DOHH2 (cell line): ENCODE data around the gene DBN1.
"Not testable (repeated sequence)": the region's sequence is repeated elsewhere in the genome, so short reads cannot be mapped to it uniquely, and the experiment has no call there.

Experiments
- H3F3A ChIP-seq: fragments of 200-600 bp; sonication (generic), shearing (Covaris generic); 2 replicates; pipeline ENCODE4 v1.6.0; 2016; ENCODE audit warnings: antibody characterized with exemption, mild to moderate bottlenecking; ENCODE audit not compliant: control insufficient read depth, insufficient read depth
- H3K27ac ChIP-seq: fragments of 200-600 bp; sonication (generic); 2 replicates; pipeline ENCODE4 v1.5.1; 2014; ENCODE audit warnings: low read depth, mild to moderate bottlenecking, low read length, moderate library complexity
- H3K27me3 ChIP-seq: fragments of 200-600 bp; sonication (generic); 2 replicates; pipeline ENCODE4 v1.6.1; 2014; ENCODE audit warnings: mild to moderate bottlenecking, low read length, mixed read lengths; ENCODE audit not compliant: control insufficient read depth
- H3K36me3 ChIP-seq: fragments of 200-600 bp; sonication (generic); 2 replicates; pipeline ENCODE4 v1.6.1; 2014; ENCODE audit warnings: mild to moderate bottlenecking, low read length, moderate library complexity, mixed read lengths; ENCODE audit not compliant: control insufficient read depth
- H3K4me1 ChIP-seq: fragments of 200-600 bp; sonication (generic); 2 replicates; pipeline ENCODE4 v1.6.1; 2014; ENCODE audit warnings: mild to moderate bottlenecking, low read length, mixed read lengths; ENCODE audit not compliant: control insufficient read depth
- H3K4me2 ChIP-seq: fragments of 200-600 bp; sonication (generic); 2 replicates; pipeline ENCODE4 v1.6.0; 2014; ENCODE audit warnings: mild to moderate bottlenecking, low read length, moderate library complexity
- H3K4me3 ChIP-seq: fragments of 200-600 bp; sonication (generic); 2 replicates; pipeline ENCODE4 v1.5.1; 2014; ENCODE audit warnings: mild to moderate bottlenecking, low read length, mixed read lengths
- H3K79me2 ChIP-seq: fragments of 200-600 bp; sonication (generic); 2 replicates; pipeline ENCODE4 v1.6.1; 2014; ENCODE audit warnings: mild to moderate bottlenecking, low read length, mixed read lengths; ENCODE audit not compliant: control insufficient read depth
- H3K9me2 ChIP-seq: fragments of 200-600 bp; sonication (generic); replicated peaks from 2 replicates; pipeline ENCODE4 v1.6.1; 2014; ENCODE audit warnings: mild to moderate bottlenecking, low read length, mixed read lengths; ENCODE audit not compliant: control insufficient read depth
- H3K9me3 ChIP-seq: fragments of 200-600 bp; sonication (generic); 2 replicates; pipeline ENCODE4 v1.6.1; 2014; ENCODE audit warnings: antibody characterized with exemption, low read length, mixed read lengths; ENCODE audit not compliant: control insufficient read depth, insufficient read depth
- H4K20me1 ChIP-seq: fragments of 200-600 bp; sonication (generic); 2 replicates; pipeline ENCODE4 v1.6.0; 2014; ENCODE audit warnings: low read depth, mild to moderate bottlenecking, antibody characterized with exemption, low read length, moderate library complexity; ENCODE audit not compliant: control insufficient read depth, insufficient read depth
- CTCF ChIP-seq: fragments of 200-600 bp; sonication (generic); IDR thresholded peaks from one replicate; pipeline ENCODE4 v1.5.1; 2014; ENCODE audit warnings: antibody characterized with exemption, mild to moderate bottlenecking, low read depth, low read length; ENCODE audit not compliant: poor library complexity, severe bottlenecking
- EZH2phosphoT487 ChIP-seq: fragments of 200-600 bp; sonication (generic); IDR thresholded peaks from 2 replicates; pipeline ENCODE4 v1.6.1; 2017; ENCODE audit warnings: borderline replicate concordance, mild to moderate bottlenecking, antibody characterized with exemption, low read length, moderate library complexity, mixed read lengths

The DBN1 gene

GRCh38 chr5:177487144-177487543 is 13.7 kb upstream of the DBN1 start:
- TF ChIP-seq EZH2phosphoT487: no peak
- no peak for TF ChIP-seq CTCF
- H3K9me3 ChIP-seq: no peaks in the 10 kb centered on the region
- peaks cover 26% of the 10 kb centered on the region for H3K4me1 ChIP-seq
- H3K79me2 ChIP-seq: no peaks in the 10 kb centered on the region
- H3K9me2 ChIP-seq: no peaks in the 10 kb centered on the region
- no peak overlapping the region for H3K27ac ChIP-seq
- H4K20me1 ChIP-seq: no peaks in the 10 kb centered on the region
- H3F3A ChIP-seq: no peaks in the 10 kb centered on the region
- peaks cover 10% of the 10 kb centered on the region; the same call in 1 of the 2 replicates for H3K36me3 ChIP-seq
- no peak overlapping the region for H3K4me3 ChIP-seq
- H3K4me2 ChIP-seq: no peak overlapping the region
- no peaks in the 10 kb centered on the region for H3K27me3 ChIP-seq

GRCh38 chr5:177486256-177486655 is 12.8 kb upstream of the DBN1 start:
- no peaks in the 10 kb centered on the region for H3F3A ChIP-seq
- no peak for TF ChIP-seq CTCF
- TF ChIP-seq EZH2phosphoT487: no peak

GRCh38 chr5:177485753-177486152 is 12.3 kb upstream of the DBN1 start:
- H3K79me2 ChIP-seq, H3K27me3 ChIP-seq, H3K27ac ChIP-seq, H3K36me3 ChIP-seq, H3K9me2 ChIP-seq, H3K4me2 ChIP-seq, H4K20me1 ChIP-seq, H3K4me3 ChIP-seq, H3F3A ChIP-seq, H3K9me3 ChIP-seq: not testable (repeated sequence)
- H3K4me1 ChIP-seq: peaks cover 20% of the 10 kb centered on the region

More at GRCh38 chr5:177486256-177486655, 12.8 kb upstream of the DBN1 start:
- Histone ChIP-seq H3K27me3 (no peaks in the 10 kb centered on the region), H3K4me2 (no peak overlapping the region), H3K4me3 (no peak overlapping the region), H3K9me2 (no peaks in the 10 kb centered on the region), H4K20me1 (no peaks in the 10 kb centered on the region), H3K36me3 (peaks cover 10% of the 10 kb centered on the region; the same call in 1 of the 2 replicates), H3K79me2 (no peaks in the 10 kb centered on the region), H3K27ac (no peak overlapping the region), H3K9me3 (no peaks in the 10 kb centered on the region), H3K4me1 (peaks cover 25% of the 10 kb centered on the region)

- TF ChIP-seq CTCF (no peak), EZH2phosphoT487 (no peak)
- H3K9me3 ChIP-seq: no peaks in the 10 kb centered on the region
- H3F3A ChIP-seq: peaks cover 3% of the 10 kb centered on the region; the same call in 1 of the 2 replicates
- H3K4me3 ChIP-seq: no peak overlapping the region
- no peak overlapping the region for H3K27ac ChIP-seq
- H3K36me3 ChIP-seq: peaks cover 6% of the 10 kb centered on the region; the same call in 1 of the 2 replicates
- H4K20me1 ChIP-seq: no peaks in the 10 kb centered on the region
- H3K79me2 ChIP-seq: no peaks in the 10 kb centered on the region
- no peak overlapping the region for H3K4me2 ChIP-seq
- H3K27me3 ChIP-seq: no peaks in the 10 kb centered on the region
- H3K9me2 ChIP-seq: no peaks in the 10 kb centered on the region
- peaks cover 14% of the 10 kb centered on the region for H3K4me1 ChIP-seq
Observed at GRCh38 chr5:177484902-177485549, 11.6 kb upstream of the DBN1 start.
